Upper lobe of left lung (tissue), 4 donors: Measurements from ENCODE around the gene MARK4.

Experiments used
- POLR2AphosphoS5 ChIP-seq, 2 donors: sonication (generic); formaldehyde crosslinking; IDR thresholded peaks; one replicate each; pipeline ENCODE4 v1.5.1; 2017; ENCODE audit warnings: antibody characterized with exemption in 2 of 2
- TF ChIP-seq, protein P1 (sequence below), 6 experiments: fragments of 450-650 bp in 4 of 6; fragments of 200-600 bp in 2 of 6; sonication (generic) in 2 of 6; IDR thresholded peaks; one replicate each; pipeline ENCODE4 v1.5.1; 2016 to 2019; ENCODE audit warnings: antibody characterized with exemption in 6 of 6

GRCh38 chr19:45273521-45273855, 22.4 kb downstream of the MARK4 start:
- no peak for TF ChIP-seq POLR2AphosphoS5 (IDR thresholded peaks at IDR 0.05)
- TF ChIP-seq, protein P1, sequence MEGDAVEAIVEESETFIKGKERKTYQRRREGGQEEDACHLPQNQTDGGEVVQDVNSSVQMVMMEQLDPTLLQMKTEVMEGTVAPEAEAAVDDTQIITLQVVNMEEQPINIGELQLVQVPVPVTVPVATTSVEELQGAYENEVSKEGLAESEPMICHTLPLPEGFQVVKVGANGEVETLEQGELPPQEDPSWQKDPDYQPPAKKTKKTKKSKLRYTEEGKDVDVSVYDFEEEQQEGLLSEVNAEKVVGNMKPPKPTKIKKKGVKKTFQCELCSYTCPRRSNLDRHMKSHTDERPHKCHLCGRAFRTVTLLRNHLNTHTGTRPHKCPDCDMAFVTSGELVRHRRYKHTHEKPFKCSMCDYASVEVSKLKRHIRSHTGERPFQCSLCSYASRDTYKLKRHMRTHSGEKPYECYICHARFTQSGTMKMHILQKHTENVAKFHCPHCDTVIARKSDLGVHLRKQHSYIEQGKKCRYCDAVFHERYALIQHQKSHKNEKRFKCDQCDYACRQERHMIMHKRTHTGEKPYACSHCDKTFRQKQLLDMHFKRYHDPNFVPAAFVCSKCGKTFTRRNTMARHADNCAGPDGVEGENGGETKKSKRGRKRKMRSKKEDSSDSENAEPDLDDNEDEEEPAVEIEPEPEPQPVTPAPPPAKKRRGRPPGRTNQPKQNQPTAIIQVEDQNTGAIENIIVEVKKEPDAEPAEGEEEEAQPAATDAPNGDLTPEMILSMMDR (IDR thresholded peaks at IDR 0.05): no peak
